HepG2 (cell line): ENCODE data around the gene PARP16. TPM values are rescaled to one million over a fixed set of nuclear protein-coding genes. Genes with fewer than 3 reads are reported as not detected.
A peak's percentile ranks its signal among the peaks of the same experiment; 100 is the strongest.

Source experiments
- DR1 ChIP-seq: sonication (generic); formaldehyde crosslinking; IDR thresholded peaks from 2 replicates; pipeline ENCODE4 v1.8.0; 2021; ENCODE audit warnings: mild to moderate bottlenecking, missing genetic modification reagents, inconsistent platforms
- FLYWCH1 ChIP-seq: sonication (generic); formaldehyde crosslinking; IDR thresholded peaks from 2 replicates; pipeline ENCODE4 v1.8.1; 2023; ENCODE audit warnings: mild to moderate bottlenecking, missing genetic modification reagents
- FOXM1 ChIP-seq: sonication (generic); formaldehyde crosslinking; IDR thresholded peaks from 2 replicates; pipeline ENCODE4 v1.5.0; 2020; ENCODE audit warnings: missing genetic modification reagents
- LCORL ChIP-seq, 2 experiments: fragments of 450-650 bp in 1 of 2; sonication (generic) in 1 of 2; formaldehyde crosslinking in 1 of 2; IDR thresholded peaks; 2 replicates each; pipeline versions ENCODE4 v1.5.0 to v1.6.1; 2017 to 2020; ENCODE audit warnings: antibody characterized with exemption in 1 of 2, missing genetic modification reagents in 1 of 2
- MATR3 ChIP-seq: sonication (generic); formaldehyde crosslinking; IDR thresholded peaks from 2 replicates; pipeline ENCODE4 v1.4.0; 2020; ENCODE audit warnings: missing genetic modification reagents
- MBNL3 ChIP-seq: fragments of 250-450 bp; sonication (Bioruptor Pico); conservative IDR thresholded peaks from 2 replicates; pipeline ENCODE4 v1.8.0; 2022; ENCODE audit warnings: mild to moderate bottlenecking, inconsistent platforms
- PTBP1 ChIP-seq: fragments of 200-400 bp; formaldehyde crosslinking; IDR thresholded peaks from 2 replicates; pipeline ENCODE4 v1.6.1; 2018; ENCODE audit warnings: low read length, low read depth; ENCODE audit not compliant: poor library complexity, severe bottlenecking
- SIN3A ChIP-seq: IDR thresholded peaks from 2 replicates; pipeline ENCODE4 v1.6.1; 2011; ENCODE audit warnings: low read depth, mild to moderate bottlenecking, control low read depth, low read length, borderline replicate concordance
- SRSF4 ChIP-seq: fragments of 200-400 bp; formaldehyde crosslinking; IDR thresholded peaks from one replicate; pipeline ENCODE4 v1.6.1; 2018; ENCODE audit warnings: mild to moderate bottlenecking, low read depth, low read length, moderate library complexity; ENCODE audit not compliant: poor library complexity, severe bottlenecking
- TBX3 ChIP-seq: fragments of 450-650 bp; IDR thresholded peaks from 2 replicates; pipeline ENCODE4 v1.6.1; 2017; ENCODE audit warnings: antibody characterized with exemption, mild to moderate bottlenecking, inconsistent platforms, borderline replicate concordance
- ZNF138 ChIP-seq: sonication (generic); formaldehyde crosslinking; IDR thresholded peaks from 2 replicates; pipeline ENCODE4 v1.5.0; 2020; ENCODE audit warnings: mild to moderate bottlenecking, low read depth, missing genetic modification reagents
- ZNF142 ChIP-seq: sonication (generic); formaldehyde crosslinking; IDR thresholded peaks from 2 replicates; pipeline ENCODE4 v1.4.0; 2020; ENCODE audit warnings: missing genetic modification reagents
- ZNF253 ChIP-seq: sonication (generic); formaldehyde crosslinking; IDR thresholded peaks from 2 replicates; pipeline ENCODE4 v1.8.0; 2022; ENCODE audit warnings: mild to moderate bottlenecking, missing genetic modification reagents, borderline replicate concordance
- ZNF383 ChIP-seq: sonication (generic); formaldehyde crosslinking; IDR thresholded peaks from 2 replicates; pipeline ENCODE4 v1.4.0; 2020; ENCODE audit warnings: missing genetic modification reagents, mild to moderate bottlenecking, borderline replicate concordance
- ZNF720 ChIP-seq: sonication (generic); formaldehyde crosslinking; IDR thresholded peaks from 2 replicates; pipeline ENCODE4 v1.4.0; 2020; ENCODE audit warnings: missing genetic modification reagents
- ZNF749 ChIP-seq: sonication (generic); formaldehyde crosslinking; IDR thresholded peaks from 2 replicates; pipeline ENCODE4 v1.8.0; 2022; ENCODE audit warnings: mild to moderate bottlenecking, missing genetic modification reagents, moderate library complexity, borderline replicate concordance
- ZNF790 ChIP-seq: sonication (generic); formaldehyde crosslinking; IDR thresholded peaks from 2 replicates; pipeline ENCODE4 v1.8.0; 2022; ENCODE audit warnings: missing genetic modification reagents, mild to moderate bottlenecking, borderline replicate concordance
- polyA plus RNA-seq, 8 experiments: library from polyadenylated mRNA; depleted of rRNA in 3 of 8; stranded (reverse) in 7 of 8; unstranded in 1 of 8; fragments of >200 nt; fragmentation: Illumina TruSeq in 4 of 8; extraction: Trizol in 4 of 8; gene quantifications; 2 replicates each; pipeline versions ENCODE4 v1.2.1 to v1.2.3, GENCODE V29; 2011 to 2016; ENCODE audit warnings: low read depth in 4 of 8, missing spikeins in 1 of 8, mixed read lengths in 1 of 8; ENCODE audit not compliant: insufficient read depth in 1 of 8
- total RNA-seq, 5 experiments: library from RNA; depleted of rRNA; stranded (reverse); fragments of >200 nt; fragmentation: Illumina TruSeq; extraction: Trizol; gene quantifications; 2 replicates each; pipeline ENCODE4 v1.2.3, GENCODE V29; 2016; ENCODE audit warnings: low read depth in 1 of 5
- TF ChIP-seq, protein P1 (sequence below): sonication (generic); formaldehyde crosslinking; IDR thresholded peaks from 2 replicates; pipeline ENCODE4 v1.5.1; 2020; ENCODE audit warnings: missing genetic modification reagents, mild to moderate bottlenecking, borderline replicate concordance
- TF ChIP-seq, protein P2 (sequence below): sonication (generic); formaldehyde crosslinking; IDR thresholded peaks from 2 replicates; pipeline ENCODE4 v1.4.0; 2020; ENCODE audit warnings: missing genetic modification reagents; ENCODE audit errors: not compliant biosample characterization

The PARP16 gene
- total and polyA plus RNA-seq, 2 of the 13 experiments (the other 11 are each of a cell fraction or from before 2014, with no cell fraction given) = 6.8 to 7.6 TPM

GRCh38 chr15:65312400-65312916 lies 25.8 kb upstream of the PARP16 start (continued):
- TF ChIP-seq PTBP1 (no peak), ZNF383 (CRISPR knock-in tag) (no peak), ZNF749 (no peak), FOXM1 (no peak), ZNF253 (no peak), DR1 (CRISPR knock-in tag) (no peak), TBX3 (peak; percentile 25; the same call in 1 of the 2 replicates), ZNF720 (CRISPR knock-in tag) (no peak), FLYWCH1 (CRISPR knock-in tag) (no peak), ZNF142 (CRISPR knock-in tag) (no peak), LCORL (IDR thresholded peaks at IDR 0.05) (no peak), LCORL (CRISPR knock-in tag; IDR thresholded peaks at IDR 0.05) (peak; percentile 43; the same call in 1 of the 2 replicates), MATR3 (CRISPR knock-in tag) (no peak), MBNL3 (CRISPR knock-in tag) (no peak), ZNF790 (CRISPR knock-in tag) (no peak), SRSF4 (no peak), SIN3A (no peak), ZNF138 (CRISPR knock-in tag) (no peak)
- TF ChIP-seq, protein P1, sequence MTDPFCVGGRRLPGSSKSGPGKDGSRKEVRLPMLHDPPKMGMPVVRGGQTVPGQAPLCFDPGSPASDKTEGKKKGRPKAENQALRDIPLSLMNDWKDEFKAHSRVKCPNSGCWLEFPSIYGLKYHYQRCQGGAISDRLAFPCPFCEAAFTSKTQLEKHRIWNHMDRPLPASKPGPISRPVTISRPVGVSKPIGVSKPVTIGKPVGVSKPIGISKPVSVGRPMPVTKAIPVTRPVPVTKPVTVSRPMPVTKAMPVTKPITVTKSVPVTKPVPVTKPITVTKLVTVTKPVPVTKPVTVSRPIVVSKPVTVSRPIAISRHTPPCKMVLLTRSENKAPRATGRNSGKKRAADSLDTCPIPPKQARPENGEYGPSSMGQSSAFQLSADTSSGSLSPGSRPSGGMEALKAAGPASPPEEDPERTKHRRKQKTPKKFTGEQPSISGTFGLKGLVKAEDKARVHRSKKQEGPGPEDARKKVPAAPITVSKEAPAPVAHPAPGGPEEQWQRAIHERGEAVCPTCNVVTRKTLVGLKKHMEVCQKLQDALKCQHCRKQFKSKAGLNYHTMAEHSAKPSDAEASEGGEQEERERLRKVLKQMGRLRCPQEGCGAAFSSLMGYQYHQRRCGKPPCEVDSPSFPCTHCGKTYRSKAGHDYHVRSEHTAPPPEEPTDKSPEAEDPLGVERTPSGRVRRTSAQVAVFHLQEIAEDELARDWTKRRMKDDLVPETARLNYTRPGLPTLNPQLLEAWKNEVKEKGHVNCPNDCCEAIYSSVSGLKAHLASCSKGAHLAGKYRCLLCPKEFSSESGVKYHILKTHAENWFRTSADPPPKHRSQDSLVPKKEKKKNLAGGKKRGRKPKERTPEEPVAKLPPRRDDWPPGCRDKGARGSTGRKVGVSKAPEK (CRISPR knock-in tag) = no peak
- TF ChIP-seq, protein P2, sequence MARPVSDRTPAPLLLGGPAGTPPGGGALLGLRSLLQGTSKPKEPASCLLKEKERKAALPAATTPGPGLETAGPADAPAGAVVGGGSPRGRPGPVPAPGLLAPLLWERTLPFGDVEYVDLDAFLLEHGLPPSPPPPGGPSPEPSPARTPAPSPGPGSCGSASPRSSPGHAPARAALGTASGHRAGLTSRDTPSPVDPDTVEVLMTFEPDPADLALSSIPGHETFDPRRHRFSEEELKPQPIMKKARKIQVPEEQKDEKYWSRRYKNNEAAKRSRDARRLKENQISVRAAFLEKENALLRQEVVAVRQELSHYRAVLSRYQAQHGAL (CRISPR knock-in tag) = no peak
